PC-3 (cell line): Measurements from ENCODE around the gene FANK1. TPM values are rescaled to one million over a fixed set of nuclear protein-coding genes. Genes with fewer than 3 reads are reported as not detected.

Experiments
- ATAC-seq: fragments of 200-7000 bp; cut with Tn5 transposase; 2 replicates; pipeline ENCODE4 v1.9.1; 2020; ENCODE audit warnings: mild to moderate bottlenecking, moderate library complexity
- BruUV-seq: library from RNA; stranded (reverse); fragments of 400-500 nt; replicated peaks from 2 replicates; lab custom pipeline; 2021; lab: Mats Ljungman, UMichigan
- CTCF ChIA-PET: fragments of 300-600 bp; sonication (Branson Sonifier 250); formaldehyde crosslinking; loops from one replicate; lab custom pipeline; 2022; ENCODE audit warnings: antibody characterized with exemption; lab: Charles Lee
- POLR2A ChIA-PET: fragments of 300-600 bp; sonication (Branson Sonifier 250); formaldehyde crosslinking; loops from one replicate; lab custom pipeline; 2022; ENCODE audit warnings: antibody characterized with exemption; ENCODE audit not compliant: unreplicated experiment; lab: Charles Lee
- DNase-seq: peaks from one replicate; pipeline ENCODE4 v3.0.0-alpha.2; 2015
- H2AFZ ChIP-seq: fragments of 300-600 bp; sonication (generic); 2 replicates; pipeline ENCODE4 v1.6.0; 2016; ENCODE audit warnings: antibody characterized with exemption, low read length
- H3F3A ChIP-seq: fragments of 300-600 bp; sonication (generic); one replicate; pipeline ENCODE4 v1.6.0; 2017; ENCODE audit warnings: antibody characterized with exemption, low read length, control low read depth, mild to moderate bottlenecking; ENCODE audit not compliant: unreplicated experiment
- H3K27ac ChIP-seq: fragments of 300-600 bp; sonication (generic); 2 replicates; pipeline ENCODE4 v1.5.1; 2016; ENCODE audit warnings: mild to moderate bottlenecking, low read length
- H3K27me3 ChIP-seq: fragments of 300-600 bp; sonication (generic); 2 replicates; pipeline ENCODE4 v1.6.1; 2016; ENCODE audit warnings: low read length, mixed read lengths
- H3K36me3 ChIP-seq: fragments of 300-600 bp; sonication (generic); 2 replicates; pipeline ENCODE4 v1.6.1; 2016; ENCODE audit warnings: low read depth, mixed run types, low read length, mixed read lengths
- H3K4me1 ChIP-seq: fragments of 300-600 bp; sonication (generic); 2 replicates; pipeline ENCODE4 v1.5.1; 2016; ENCODE audit warnings: low read length; ENCODE audit not compliant: insufficient read depth
- H3K4me2 ChIP-seq: fragments of 300-600 bp; sonication (generic); 2 replicates; pipeline ENCODE4 v1.6.0; 2016; ENCODE audit warnings: low read length
- H3K4me3 ChIP-seq: fragments of 300-600 bp; sonication (generic); 2 replicates; pipeline ENCODE4 v1.5.1; 2016; ENCODE audit warnings: mild to moderate bottlenecking, low read length, mixed read lengths
- H3K79me2 ChIP-seq: fragments of 300-600 bp; sonication (generic); 2 replicates; pipeline ENCODE4 v1.6.1; 2017; ENCODE audit warnings: low read length, mixed read lengths
- H3K9ac ChIP-seq: fragments of 300-600 bp; sonication (generic); 2 replicates; pipeline ENCODE4 v1.6.0; 2016; ENCODE audit warnings: mild to moderate bottlenecking, low read length
- H3K9me2 ChIP-seq: fragments of 300-600 bp; sonication (generic); replicated peaks from 2 replicates; pipeline ENCODE4 v1.6.1; 2016; ENCODE audit warnings: mixed run types, low read length, mixed read lengths
- H3K9me3 ChIP-seq: fragments of 300-600 bp; sonication (generic); 2 replicates; pipeline ENCODE4 v1.6.1; 2016; ENCODE audit warnings: low read length, mixed read lengths
- H4K20me1 ChIP-seq: fragments of 300-600 bp; sonication (generic); 2 replicates; pipeline ENCODE4 v1.6.1; 2016; ENCODE audit warnings: low read length, mixed read lengths
- EZH2 ChIP-seq: fragments of 300-600 bp; sonication (generic); IDR thresholded peaks from one replicate; pipeline ENCODE4 v1.6.1; 2017; ENCODE audit warnings: antibody characterized with exemption, mild to moderate bottlenecking, low read length; ENCODE audit not compliant: unreplicated experiment
- EZH2phosphoT487 ChIP-seq: fragments of 300-600 bp; sonication (generic); IDR thresholded peaks from 2 replicates; pipeline ENCODE4 v1.6.1; 2018; ENCODE audit warnings: mild to moderate bottlenecking, antibody characterized with exemption, low read length, borderline replicate concordance
- intact Hi-C: fragments of 100-400 bp; cut with micrococcal nuclease; formaldehyde crosslinking; loops from 2 replicates; pipeline ENCODE4 v1.9.0; 2023
- total RNA-seq: library from RNA; depleted of rRNA; stranded (reverse); fragments of >200 nt; gene quantifications from 2 replicates; pipeline ENCODE4 v1.2.3, GENCODE V29; 2014
- TF ChIP-seq, protein P1 (sequence below): fragments of 300-600 bp; sonication (generic); conservative IDR thresholded peaks from 2 replicates; pipeline ENCODE4 v1.5.1; 2017; ENCODE audit warnings: antibody characterized with exemption, low read depth, mild to moderate bottlenecking, low read length

The FANK1 gene
- total RNA-seq, 1 experiment from 2014 or later: 0.95 TPM

DNA sequence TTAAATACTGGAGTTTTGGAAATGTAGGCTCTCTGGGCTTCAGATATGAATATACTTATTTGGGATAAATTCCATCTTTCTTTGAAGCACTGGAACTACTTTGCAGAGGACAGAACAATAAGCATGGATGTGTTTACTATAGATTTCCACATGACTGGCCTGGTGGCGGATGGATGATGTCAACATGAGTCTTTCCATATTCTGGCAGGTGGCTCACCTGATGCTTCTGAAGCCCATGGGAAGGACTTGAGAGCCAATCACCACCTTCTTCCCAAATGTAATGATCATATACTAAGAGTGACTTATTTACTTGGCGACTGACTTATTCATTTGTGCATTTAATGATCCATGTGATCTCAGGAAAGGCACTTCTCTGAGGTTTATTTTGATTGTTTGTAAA is 110.5 kb downstream of the FANK1 start:
- ChIA-PET CTCF (no interaction called here), POLR2A (no interaction called here)
- Histone ChIP-seq H3K36me3 (no peaks in the 10 kb centered on the region), H2AFZ (no peak overlapping the region), H3K4me3 (no peak overlapping the region), H3F3A (no peaks in the 10 kb centered on the region), H3K27ac (peak overlapping the region; percentile 87), H3K79me2 (no peaks in the 10 kb centered on the region), H4K20me1 (no peaks in the 10 kb centered on the region), H3K9ac (no peak overlapping the region), H3K4me2 (peak overlapping the region; percentile 62), H3K4me1 (peaks cover 17% of the 10 kb centered on the region), H3K27me3 (no peaks in the 10 kb centered on the region), H3K9me2 (no peaks in the 10 kb centered on the region), H3K9me3 (no peaks in the 10 kb centered on the region)
- intact Hi-C loops: no loop called here
- ATAC-seq (peak; percentile 81), DNase-seq (peak; percentile 85)
- BruUV-seq: no TSS peak
- TF ChIP-seq, protein P1, sequence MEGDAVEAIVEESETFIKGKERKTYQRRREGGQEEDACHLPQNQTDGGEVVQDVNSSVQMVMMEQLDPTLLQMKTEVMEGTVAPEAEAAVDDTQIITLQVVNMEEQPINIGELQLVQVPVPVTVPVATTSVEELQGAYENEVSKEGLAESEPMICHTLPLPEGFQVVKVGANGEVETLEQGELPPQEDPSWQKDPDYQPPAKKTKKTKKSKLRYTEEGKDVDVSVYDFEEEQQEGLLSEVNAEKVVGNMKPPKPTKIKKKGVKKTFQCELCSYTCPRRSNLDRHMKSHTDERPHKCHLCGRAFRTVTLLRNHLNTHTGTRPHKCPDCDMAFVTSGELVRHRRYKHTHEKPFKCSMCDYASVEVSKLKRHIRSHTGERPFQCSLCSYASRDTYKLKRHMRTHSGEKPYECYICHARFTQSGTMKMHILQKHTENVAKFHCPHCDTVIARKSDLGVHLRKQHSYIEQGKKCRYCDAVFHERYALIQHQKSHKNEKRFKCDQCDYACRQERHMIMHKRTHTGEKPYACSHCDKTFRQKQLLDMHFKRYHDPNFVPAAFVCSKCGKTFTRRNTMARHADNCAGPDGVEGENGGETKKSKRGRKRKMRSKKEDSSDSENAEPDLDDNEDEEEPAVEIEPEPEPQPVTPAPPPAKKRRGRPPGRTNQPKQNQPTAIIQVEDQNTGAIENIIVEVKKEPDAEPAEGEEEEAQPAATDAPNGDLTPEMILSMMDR: no peak
- no peak for TF ChIP-seq EZH2phosphoT487
- TF ChIP-seq EZH2: no peak

DNA sequence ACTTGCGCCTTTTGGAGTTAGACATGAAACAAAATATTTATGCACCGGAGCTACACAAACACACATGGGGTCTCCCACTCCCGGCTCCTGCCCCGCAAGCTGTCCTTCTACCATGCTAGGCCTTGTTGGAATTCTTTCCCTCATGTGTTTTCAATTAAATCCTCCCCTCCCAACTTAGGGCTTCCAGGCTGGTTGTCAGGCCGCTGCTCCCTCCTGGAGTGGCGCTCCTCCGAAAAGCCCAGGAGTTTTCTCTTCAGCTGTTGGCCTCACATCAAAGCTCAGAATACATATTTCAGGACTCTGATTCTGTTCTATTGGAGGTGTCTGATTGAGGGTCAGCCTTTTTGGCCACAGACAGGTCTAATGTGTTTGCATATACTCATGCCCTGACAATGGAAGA is 113.3 kb downstream of the FANK1 start:
- no peaks in the 10 kb centered on the region for H3F3A ChIP-seq
- ATAC-seq: no peak
- H3K9me3 ChIP-seq: no peaks in the 10 kb centered on the region
- BruUV-seq: no TSS peak
- H3K79me2 ChIP-seq: no peaks in the 10 kb centered on the region
- no peak for DNase-seq
- H3K27ac ChIP-seq: no peak overlapping the region
- CTCF ChIA-PET: no interaction called here
- no peak overlapping the region for H2AFZ ChIP-seq
- no peaks in the 10 kb centered on the region for H4K20me1 ChIP-seq
- H3K9me2 ChIP-seq: no peaks in the 10 kb centered on the region
- H3K4me1 ChIP-seq: peaks cover 44% of the 10 kb centered on the region
- H3K36me3 ChIP-seq: no peaks in the 10 kb centered on the region
- POLR2A ChIA-PET: no interaction called here
- TF ChIP-seq EZH2 (no peak), EZH2phosphoT487 (no peak)
- TF ChIP-seq, protein P1: no peak
- H3K4me3 ChIP-seq: no peak overlapping the region
- H3K27me3 ChIP-seq: no peaks in the 10 kb centered on the region
- H3K9ac ChIP-seq: no peak overlapping the region
- no peak overlapping the region for H3K4me2 ChIP-seq
- intact Hi-C loops: loop anchor here (10.0 kb wide), 1 partner anchor 85 kb away; no protein-coding TSS in a partner anchor

DNA sequence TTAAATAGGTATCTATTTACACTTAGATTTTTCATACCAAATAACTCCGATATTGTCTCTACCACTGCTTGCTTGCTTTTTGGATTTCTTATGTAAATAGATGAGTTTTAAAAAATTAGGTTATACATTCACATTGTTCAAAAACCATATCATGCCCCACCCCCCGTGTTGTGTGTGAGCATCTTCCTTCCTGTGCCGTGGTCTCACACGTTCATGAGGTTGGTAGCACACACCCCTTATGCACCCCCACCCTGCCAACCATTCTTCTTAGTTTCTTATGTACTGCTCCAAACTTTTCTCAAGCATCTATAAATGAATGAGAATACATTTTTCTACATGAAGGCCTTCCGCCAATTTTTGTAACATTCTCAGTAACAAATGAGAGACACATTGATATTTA is 115.6 kb downstream of the FANK1 start:
- Histone ChIP-seq H3K36me3 (no peaks in the 10 kb centered on the region), H3K4me1 (peaks cover 42% of the 10 kb centered on the region), H3K9me2 (no peaks in the 10 kb centered on the region), H3K9me3 (no peaks in the 10 kb centered on the region), H3K27ac (peak overlapping the region; percentile 98), H3K4me3 (no peak overlapping the region), H3K79me2 (no peaks in the 10 kb centered on the region), H4K20me1 (no peaks in the 10 kb centered on the region), H3F3A (no peaks in the 10 kb centered on the region), H2AFZ (no peak overlapping the region), H3K9ac (no peak overlapping the region; the same call in 1 of the 2 replicates), H3K4me2 (peak overlapping the region; percentile 83), H3K27me3 (no peaks in the 10 kb centered on the region)
- CTCF ChIA-PET: no interaction called here
- ATAC-seq: no peak
- no TSS peak for BruUV-seq
- no peak for DNase-seq
- intact Hi-C loops: loop anchor here (2.0 to 10.0 kb wide), 2 partner anchors 51 to 83 kb away; no protein-coding TSS in a partner anchor
- POLR2A ChIA-PET: no interaction called here
- TF ChIP-seq EZH2 (no peak), EZH2phosphoT487 (no peak)
- TF ChIP-seq, protein P1: no peak
